ENCODE measurements around the gene GDPD3.

The GDPD3 gene

GRCh38 chr16:30113031-30113710 lies at the start of gene GDPD3:
Gene GDPD3, minus strand, starts transcription at chr16:30113537. Its CDS starts 59 bp downstream, at chr16:30113478.
- no peak for TF ChIP-seq CTCF (conservative IDR thresholded peaks at IDR 0.05; ENCODE audit: low read depth, low read length)
- no peak within 1 kb of the TSS for H3K4me3 ChIP-seq (ENCODE audit: low read depth, low read length)
- DNase-seq (ENCODE audit: low read depth), result peak; percentile 39

- no peak for TF ChIP-seq CTCF (conservative IDR thresholded peaks at IDR 0.05; ENCODE audit: low read depth, low read length)
- no peak for DNase-seq (ENCODE audit: low read depth)
- H3K4me3 ChIP-seq (ENCODE audit: low read depth, low read length), result no peak overlapping the region
These were observed 43.9 kb upstream of the GDPD3 start for GRCh38 chr16:30157214-30157613.

- TF ChIP-seq CTCF (conservative IDR thresholded peaks at IDR 0.05; ENCODE audit: low read depth, low read length), result no peak
- no peak overlapping the region for H3K4me3 ChIP-seq (ENCODE audit: low read depth, low read length)
These were observed 41.9 kb upstream of the GDPD3 start for GRCh38 chr16:30155188-30155587.

GRCh38 chr16:30152517-30152916 lies 39.2 kb upstream of the GDPD3 start:
- TF ChIP-seq CTCF (conservative IDR thresholded peaks at IDR 0.05; ENCODE audit: low read depth, low read length), result no peak
- H3K4me3 ChIP-seq (ENCODE audit: low read depth, low read length), result no peak overlapping the region
- DNase-seq (ENCODE audit: low read depth), result no peak

More at GRCh38 chr16:30155188-30155587, 41.9 kb upstream of the GDPD3 start:
- no peak for DNase-seq (ENCODE audit: low read depth)

- TF ChIP-seq CTCF (conservative IDR thresholded peaks at IDR 0.05; ENCODE audit: low read depth, low read length), result no peak
- H3K4me3 ChIP-seq (ENCODE audit: low read depth, low read length), result no peak overlapping the region
- no peak for DNase-seq (ENCODE audit: low read depth)
These were observed 37.8 kb upstream of the GDPD3 start for GRCh38 chr16:30151091-30151490.

- DNase-seq (ENCODE audit: low read depth), result no peak
- no peak for TF ChIP-seq CTCF (conservative IDR thresholded peaks at IDR 0.05; ENCODE audit: low read depth, low read length)
- H3K4me3 ChIP-seq (ENCODE audit: low read depth, low read length), result no peak overlapping the region
These were observed 36.1 kb upstream of the GDPD3 start for GRCh38 chr16:30149250-30149930.
